Left cardiac atrium (tissue), 4 donors: ENCODE data around the gene BICC1. TPM values are rescaled to one million over a fixed set of nuclear protein-coding genes. Genes with fewer than 3 reads are reported as not detected.
A peak's percentile ranks its signal among the peaks of the same experiment; 100 is the strongest.

Experiments used
- ATAC-seq, 2 donors: fragments of 200-7000 bp; cut with Tn5 transposase; one replicate each; pipeline ENCODE4 v1.9.1; 2020; ENCODE audit warnings: mild to moderate bottlenecking in 2 of 2, moderate library complexity in 2 of 2
- DNase-seq: peaks from one replicate; pipeline ENCODE4 v3.0.0-alpha.2; 2020
- intact Hi-C, 2 donors: fragments of 100-400 bp; cut with DNase I; formaldehyde crosslinking; loops; one replicate each; pipeline versions ENCODE4 v1.14.1 to v1.15.1; 2022 to 2023
- total RNA-seq, 2 donors: library from RNA; stranded (reverse); fragmentation: NEBNext Ultra II Directional; extraction: Animal tissue kit (Norgen Biotek cat#: 25700); gene quantifications; one replicate each; pipeline ENCODE4 v1.2.1, GENCODE V29; 2021
- donor health status: DM: no; HTN: yes; CAD: no.
- donor health status: DM: no; HTN: yes; CAD: no; lungs with severe emphysema.
- donor health status: DM: yes; HTN: yes; CAD: no.
- donor health status: Dilated cardiomyopathy.

Gene BICC1
- total RNA-seq, 2 donors from 2014 or later, result 13.0 to 14.2 TPM

DNA sequence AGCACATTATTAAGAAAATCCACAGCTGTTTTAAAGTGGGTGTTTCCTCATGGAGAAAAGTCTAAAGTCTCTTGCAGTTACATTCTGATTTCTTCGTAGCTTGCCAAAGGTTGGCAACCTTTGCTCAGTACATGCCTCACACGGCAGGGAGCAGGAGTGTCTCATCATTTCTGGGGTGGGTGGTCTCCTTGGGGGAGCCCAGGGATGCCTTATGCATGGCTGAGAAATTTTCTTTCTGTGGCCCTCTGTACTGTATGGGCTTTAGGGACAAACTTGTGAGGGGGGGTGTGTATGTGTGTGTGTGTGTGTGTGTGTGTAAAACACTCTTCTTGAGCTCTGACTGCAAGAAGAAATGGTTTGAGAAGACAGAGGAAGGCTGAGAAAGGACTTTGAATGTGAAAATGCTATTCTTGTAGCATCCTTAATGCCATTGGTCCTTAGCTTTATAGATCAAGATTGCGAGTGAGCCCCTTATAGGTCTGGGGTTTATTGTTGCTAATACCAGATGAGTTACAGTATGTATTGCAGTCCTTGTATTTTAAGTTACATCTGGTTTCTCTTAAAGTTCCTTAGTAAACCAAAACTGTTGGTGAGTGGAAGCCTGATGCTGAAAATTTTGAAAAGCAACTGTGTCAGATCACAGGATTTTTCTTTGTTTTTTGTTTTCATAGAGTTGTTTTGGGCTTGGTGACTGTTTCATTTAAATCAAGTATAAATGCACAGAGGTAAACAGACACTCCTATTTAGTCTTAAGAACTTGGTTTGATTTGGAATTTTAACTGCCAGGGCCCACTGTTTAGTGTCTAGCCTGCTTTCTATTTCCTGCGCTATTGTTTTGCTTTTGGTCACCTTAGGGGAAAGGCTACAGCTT lies 242.0 kb downstream of the BICC1 start:
- no peak for DNase-seq
- intact Hi-C loops, result no loop called here
- peak; percentile 33 to 49 for ATAC-seq

DNA sequence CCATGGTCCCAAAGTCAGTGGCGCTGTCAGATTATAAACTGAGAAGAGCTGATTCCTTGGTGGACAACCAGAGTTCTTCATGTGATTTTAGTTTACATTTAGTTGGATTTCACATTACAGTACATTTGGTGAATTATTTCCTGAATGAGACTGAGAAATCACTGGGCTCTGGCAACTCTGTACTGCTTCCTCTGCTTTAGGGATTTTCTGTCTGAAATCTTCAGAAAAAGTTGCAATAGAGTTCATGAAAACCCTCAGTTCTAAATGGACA lies 242.6 kb downstream of the BICC1 start:
- intact Hi-C loops, result no loop called here
- no peak for ATAC-seq
- DNase-seq, result no peak

DNA sequence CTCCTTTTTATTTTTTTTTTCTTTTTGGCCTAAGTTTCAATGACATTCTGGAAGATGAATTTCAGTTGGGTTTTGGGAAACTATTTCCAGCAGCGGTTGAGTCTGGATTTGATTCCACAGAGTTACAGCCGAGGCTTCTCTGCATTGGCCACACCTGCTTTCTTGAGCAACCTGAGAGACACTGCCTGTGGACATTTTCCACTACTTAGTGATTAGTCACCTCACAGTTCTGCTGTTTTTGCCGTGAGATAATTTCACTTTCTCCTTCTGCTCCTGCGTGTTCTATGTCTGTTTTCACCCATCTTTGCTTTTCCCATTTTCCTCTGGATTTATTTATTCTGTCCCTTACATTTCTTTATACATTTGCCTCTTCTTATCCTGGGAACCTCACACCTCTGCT lies 243.0 kb downstream of the BICC1 start:
- DNase-seq (no peak), ATAC-seq (peak in 1 of 2 donors; percentile 90)
- intact Hi-C loops, result no loop called here

DNA sequence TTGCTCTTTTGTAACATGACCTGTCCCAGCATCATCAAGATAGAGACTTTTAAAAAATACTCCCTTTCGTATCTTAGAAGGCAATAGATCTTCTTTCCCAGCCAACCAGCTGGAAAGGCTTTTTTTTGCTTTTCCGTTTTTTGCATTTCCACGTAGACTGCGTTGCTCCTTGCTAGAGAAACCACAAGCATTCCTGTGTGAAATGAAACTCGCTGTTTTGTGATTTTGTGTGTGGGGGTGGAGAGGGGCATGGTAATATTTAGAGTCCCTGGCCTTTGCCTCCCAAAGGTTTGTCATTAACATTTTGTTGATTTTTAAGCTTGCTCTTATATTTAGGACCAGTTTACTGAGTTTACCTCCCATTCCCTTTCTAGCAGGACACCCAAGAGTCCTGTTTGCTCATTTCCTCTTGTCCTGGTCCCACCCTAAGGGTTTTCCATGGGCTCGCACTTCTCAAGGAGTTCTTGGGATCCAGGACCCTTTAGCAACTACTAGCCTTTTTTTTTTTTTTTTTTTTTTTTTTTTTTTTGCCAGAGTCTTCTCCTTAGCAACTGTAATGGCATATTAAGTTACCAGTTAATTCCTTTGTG lies 243.6 kb downstream of the BICC1 start:
- intact Hi-C loops, result no loop called here
- ATAC-seq, result peak in 1 of 2 donors; percentile 49

DNA sequence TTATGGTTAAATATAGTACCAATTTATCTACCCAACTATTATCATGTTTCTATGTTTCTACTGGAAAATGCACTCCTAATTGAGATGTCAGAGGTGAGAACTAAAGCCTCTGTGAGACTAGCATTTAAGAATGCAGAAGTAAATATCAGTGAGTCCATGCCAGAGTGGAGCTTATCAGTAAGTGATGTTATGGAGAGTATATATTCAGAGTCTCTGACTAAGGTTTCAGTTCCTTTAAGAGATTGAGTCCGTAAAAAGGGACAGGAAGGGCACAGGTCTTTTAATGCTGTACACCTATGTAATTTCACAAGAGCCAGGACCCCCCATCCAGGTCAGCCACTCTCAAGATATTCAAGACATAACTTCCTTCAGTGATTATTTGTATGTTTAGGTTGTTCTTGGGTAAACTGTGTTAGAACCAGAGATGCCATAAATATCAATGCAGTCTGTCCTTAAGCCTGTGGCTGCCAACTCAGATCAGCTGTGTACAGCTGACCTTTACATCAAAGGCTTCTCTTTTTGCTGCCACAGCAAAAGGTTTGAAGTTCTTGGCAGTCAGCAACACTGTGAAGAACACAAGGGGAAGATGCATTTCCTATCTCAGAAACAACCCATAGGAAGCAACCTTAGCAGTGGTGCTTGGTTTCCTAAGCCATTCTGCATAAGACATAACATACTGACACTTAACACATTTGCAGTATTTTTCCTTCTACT lies 244.8 kb downstream of the BICC1 start:
- intact Hi-C loops, result no loop called here
- no peak for DNase-seq
- ATAC-seq, result peak in 1 of 2 donors; percentile 6

More for the DNA sequence above, 243.6 kb downstream of the BICC1 start:
- DNase-seq, result no peak

DNA sequence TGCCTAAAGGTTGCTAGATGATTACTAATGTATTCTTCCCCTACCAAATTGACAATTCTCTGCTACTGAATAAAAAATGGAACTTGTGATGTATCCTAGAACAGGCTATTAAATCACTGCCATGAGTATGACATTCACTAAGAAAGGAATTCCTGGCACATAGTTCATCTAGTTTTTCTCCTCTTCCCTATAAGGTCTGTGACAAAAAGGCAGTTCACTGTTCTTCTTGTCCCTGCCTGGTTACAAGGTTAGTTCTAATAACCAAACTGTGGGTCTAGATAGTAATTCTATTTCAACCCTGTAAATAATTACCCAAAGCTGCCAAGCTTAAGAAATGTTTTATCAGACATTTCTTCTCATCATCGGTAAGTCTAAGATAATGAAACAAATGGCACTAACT lies 245.6 kb downstream of the BICC1 start:
- ATAC-seq (no peak), DNase-seq (no peak)
- intact Hi-C loops, result no loop called here

DNA sequence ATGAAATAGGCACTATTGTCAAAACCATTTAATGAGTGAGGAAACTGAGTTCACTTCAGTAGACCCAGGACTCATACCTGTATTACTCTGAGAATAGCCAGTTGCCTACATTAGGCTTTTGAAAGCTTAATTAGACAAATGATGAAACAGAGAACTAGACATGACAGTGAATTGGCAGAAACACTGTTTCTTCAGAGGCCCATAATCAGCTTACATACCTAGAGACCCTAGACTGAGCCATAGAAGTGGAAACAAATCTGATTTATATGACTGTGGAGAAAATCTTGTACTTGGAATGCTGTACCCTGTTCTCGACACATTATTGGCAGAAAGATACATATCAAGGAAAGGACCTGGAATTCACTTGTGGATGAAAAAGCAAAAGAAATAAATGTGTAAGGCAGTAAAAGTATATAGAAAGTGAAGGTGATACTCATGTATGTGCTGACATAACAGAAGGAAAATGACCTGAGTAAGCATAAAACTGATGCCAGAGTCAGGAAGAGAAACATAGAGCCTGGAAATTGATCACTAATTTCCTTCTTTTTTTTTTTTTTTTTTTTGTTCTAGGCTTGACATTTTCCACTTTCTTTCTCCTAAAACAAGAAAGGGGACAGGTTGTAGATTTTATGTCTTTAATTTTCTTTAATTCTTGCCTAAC lies 251.5 kb downstream of the BICC1 start:
- intact Hi-C loops, result no loop called here
- ATAC-seq, result no peak
- DNase-seq, result no peak

DNA sequence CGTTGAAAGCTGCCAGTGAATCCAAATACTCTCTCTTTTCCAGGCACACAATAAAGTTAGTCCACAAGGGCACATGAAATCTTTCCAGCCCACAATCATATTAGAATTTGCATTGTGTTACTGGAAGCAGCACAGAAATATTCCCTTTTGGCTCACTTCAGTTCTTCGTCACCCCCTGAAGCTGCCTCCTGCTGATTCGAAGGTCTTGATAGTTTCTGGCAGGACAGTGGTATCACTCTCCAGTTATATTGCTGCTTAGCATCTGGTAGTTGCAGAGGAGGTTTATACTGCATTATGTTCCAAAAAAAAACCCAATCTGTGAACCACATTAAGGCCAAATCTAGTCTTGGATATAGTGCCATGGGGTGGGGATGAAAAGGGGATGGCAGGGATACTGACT lies 253.2 kb downstream of the BICC1 start:
- intact Hi-C loops, result no loop called here
- DNase-seq (no peak), ATAC-seq (no peak)

DNA sequence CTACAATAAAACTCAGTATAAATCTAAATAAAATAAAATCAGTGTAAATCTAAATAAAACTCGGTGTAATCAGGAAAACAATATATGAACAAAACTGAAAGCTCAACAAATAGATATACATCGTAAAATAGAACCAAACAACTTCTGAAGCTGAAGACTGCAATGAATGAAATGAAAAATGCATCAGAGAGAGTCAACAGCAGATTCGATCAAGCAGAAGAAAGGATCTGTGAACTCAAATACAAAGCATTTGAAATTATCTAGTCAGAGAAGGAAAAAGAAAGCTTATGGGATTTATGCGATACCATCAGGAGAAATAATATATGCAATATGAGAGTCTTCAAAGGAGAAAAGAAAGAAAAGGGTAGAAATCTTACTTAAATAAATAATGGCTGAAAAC lies 255.0 kb downstream of the BICC1 start:
- intact Hi-C loops, result no loop called here
- ATAC-seq (no peak), DNase-seq (no peak)

DNA sequence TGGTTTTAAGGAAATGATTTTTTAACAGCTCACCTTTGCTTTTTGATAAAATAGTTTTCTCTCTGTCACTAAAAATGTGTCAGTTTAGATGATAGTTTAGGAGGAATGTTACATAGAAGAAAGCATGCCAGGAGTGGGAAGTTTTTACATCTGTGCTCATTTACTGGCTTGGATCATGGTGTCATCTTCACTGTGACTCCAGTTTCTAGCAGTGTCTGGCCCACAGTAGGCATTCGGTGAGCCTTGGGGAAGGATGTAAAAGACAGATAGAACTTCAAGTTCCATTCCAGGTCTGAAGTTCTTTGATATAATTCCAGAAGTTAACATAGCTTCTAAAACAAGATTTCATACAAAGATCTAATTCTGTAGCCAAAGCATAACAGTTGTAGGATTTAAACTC lies 259.2 kb downstream of the BICC1 start:
- DNase-seq (no peak), ATAC-seq (no peak)
- intact Hi-C loops, result no loop called here

DNA sequence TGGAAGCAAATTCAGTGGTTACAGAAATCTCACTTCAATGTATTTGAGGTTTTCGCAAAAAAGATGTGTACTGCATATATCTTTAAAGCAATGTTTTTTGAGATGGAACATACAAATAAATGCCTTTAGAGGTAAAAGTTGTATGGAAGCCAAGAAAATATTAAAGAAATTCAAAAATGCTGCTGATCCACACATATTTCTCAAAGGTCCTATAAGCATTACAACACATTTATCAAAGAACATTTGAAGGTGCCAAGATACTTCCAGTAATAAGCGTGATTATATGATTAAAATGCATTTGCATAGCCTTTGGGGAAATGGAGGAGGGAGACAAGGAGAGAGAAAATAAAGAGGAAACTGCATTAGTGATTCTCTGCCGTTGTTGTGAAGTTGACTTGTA lies 260.1 kb downstream of the BICC1 start:
- ATAC-seq (no peak), DNase-seq (no peak)
- intact Hi-C loops, result no loop called here

DNA sequence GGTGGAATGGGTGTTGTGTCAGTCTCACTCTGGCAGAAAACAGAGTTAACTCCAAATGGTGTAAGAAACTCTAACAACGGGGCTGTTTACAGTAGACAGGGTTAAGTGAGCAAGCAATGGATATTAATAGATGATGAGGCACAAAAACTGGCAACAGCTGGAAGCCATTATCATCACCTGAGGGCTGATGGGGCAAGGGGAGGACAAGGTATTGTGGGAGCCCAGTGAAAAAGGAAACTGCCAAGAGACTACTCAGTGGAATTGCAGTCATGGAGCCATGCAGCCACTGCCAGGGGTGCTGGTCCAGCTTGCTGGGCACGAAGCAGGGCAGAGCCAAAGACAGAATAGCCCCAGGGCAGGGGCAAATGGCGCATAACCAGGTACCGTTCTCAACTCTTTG lies 260.7 kb downstream of the BICC1 start:
- ATAC-seq, result peak; percentile 30 to 68
- intact Hi-C loops, result no loop called here
- DNase-seq, result no peak

DNA sequence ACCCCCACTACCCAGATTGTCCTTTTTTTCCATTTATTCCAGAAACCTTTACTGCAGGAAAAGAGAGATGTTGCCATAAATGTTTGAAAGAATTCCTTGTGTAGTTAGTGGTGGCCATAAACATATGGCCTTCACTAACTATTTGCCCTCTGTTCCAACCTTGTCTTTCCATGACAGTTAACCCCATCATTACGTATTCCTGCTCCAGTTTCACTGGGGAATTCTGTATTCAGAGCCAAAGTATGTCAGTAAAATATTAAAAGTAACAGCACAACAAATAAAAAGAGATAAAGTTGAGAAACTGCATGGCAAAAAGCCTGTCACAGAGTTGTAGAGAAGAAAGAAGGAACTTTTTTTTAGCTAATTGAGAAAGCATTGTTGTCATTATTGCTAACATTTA lies 261.3 kb downstream of the BICC1 start:
- DNase-seq, result no peak
- intact Hi-C loops, result no loop called here
- ATAC-seq, result no peak

DNA sequence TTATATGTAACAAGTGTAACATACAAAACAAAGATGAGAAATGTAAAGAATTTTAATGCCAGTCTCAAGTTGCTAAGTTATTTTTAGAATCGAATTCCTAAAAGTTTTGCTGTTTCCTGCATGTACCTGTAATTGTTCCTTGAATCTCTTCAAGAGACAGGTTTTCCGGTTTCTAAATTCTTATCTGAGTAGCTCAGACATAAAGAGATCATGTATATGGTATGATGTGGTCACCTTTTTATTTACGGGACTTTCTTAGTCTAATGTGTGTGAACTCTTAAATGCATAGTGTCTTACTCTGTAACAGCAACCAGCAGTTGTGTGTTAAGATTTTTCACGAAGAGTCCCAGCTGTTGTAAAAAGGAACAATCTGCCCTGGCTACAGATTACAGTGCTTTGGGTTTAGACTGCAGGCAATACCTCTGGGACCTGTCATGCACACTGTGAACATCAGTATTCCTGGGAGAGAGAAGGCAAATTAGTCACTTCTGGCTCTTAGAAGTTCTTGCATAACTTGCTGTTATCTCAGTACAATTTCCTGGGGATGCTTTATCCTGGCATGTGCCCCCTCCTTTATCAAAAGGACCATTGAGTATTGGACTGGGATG lies 263.4 kb downstream of the BICC1 start:
- peak; percentile 84 to 93 for ATAC-seq
- DNase-seq, result peak; percentile 26
- intact Hi-C loops, result no loop called here

DNA sequence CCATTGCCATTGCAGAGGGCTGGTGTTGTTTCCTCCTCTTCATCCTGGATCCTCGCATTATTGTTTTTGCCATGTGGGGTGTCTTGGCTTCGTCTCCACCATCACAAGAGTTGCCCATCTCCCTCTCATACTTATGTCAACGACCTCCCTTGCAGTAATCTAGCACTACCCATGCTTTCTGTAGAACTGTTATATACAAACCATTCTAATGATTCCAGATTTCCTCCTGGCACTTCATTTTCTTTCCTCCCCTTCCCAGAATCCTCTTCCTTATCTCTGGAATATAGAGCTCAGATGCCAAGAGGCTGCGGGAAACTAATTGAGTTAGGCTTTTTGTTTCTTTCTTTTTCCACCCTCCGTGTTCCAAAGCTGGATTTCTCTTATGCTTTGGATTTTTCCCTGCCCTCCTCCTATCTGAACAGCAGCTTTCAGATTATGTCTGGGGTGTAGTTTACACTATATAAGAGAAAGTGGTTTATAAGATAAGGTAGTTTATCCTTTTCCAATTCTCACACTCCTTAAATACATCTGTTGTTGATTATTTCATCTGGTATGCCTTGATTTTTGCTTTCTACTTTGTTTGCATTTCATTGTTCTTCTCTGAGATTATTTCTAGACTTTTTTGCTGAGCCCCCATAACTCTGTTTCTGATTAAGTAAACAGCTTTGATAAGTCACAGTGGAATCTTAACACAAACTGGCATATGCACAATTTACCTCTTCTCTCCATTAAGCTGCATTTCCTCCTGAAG lies 264.1 kb downstream of the BICC1 start:
- no peak for DNase-seq
- intact Hi-C loops, result no loop called here
- ATAC-seq, result peak; percentile 27 to 58

DNA sequence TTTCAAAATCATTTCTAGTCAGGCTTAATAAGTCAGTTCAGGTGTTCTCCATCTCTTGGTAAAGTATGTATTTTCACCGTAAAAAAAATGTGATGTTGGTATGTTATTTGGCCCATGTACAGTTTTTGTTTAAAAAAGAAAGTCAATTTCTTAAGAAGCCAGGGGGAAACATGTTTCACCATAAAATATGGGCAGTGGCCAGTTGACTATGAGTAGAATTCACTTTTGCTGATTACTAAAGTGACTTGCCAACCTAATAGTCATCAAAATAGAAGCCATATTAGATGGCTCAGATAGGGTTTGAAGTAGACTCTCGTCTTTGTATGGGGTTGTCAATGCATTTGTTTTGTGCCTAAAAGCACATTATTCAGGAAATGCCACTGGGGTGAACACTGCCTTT lies 266.3 kb downstream of the BICC1 start:
- ATAC-seq (no peak), DNase-seq (no peak)
- intact Hi-C loops, result no loop called here

DNA sequence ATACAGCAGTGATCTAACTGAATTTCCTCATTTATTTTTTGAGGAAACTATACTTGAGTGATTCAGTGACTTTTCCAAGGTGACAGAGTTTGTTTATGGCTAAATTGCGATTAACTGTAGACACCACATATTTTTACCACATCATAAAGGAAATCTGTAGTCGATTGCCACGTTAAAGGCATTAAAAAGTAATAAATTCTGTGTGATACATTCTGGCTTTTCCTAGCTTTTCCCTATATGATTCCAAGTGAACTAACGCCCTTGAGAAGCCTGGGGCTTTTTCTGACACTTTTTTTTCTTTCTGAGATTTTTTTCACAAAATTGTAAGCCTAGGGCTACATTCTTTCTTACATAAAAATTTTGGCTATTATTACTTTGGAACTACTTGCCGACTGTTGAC lies 266.9 kb downstream of the BICC1 start:
- intact Hi-C loops, result no loop called here
- DNase-seq (no peak), ATAC-seq (no peak)

DNA sequence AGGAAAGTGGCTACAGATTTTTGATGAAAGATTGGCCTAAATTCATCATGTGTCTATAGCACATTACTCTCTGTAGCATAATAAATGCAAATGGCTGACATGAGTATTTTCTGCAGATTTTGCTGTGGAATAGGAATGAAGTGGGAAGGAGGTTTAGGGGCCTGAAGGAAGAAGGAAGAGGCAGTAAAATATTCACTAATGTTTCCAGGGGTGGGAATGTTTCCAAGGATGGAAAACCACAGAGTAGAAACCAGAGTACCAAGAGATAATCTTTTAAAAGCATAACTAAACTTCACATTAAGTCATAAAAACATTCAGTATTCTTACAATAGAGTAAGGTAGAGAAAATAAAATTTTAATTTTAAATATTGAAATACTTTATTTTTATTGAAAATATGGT lies 267.8 kb downstream of the BICC1 start:
- intact Hi-C loops, result loop anchor here in 1 of 2 donors (5.0 to 10.0 kb wide), 3 partner anchors 172 to 844 kb away; no protein-coding TSS in a partner anchor
- ATAC-seq, result no peak
- DNase-seq, result no peak
